G401 (cell line): ENCODE results near the gene SLC1A2. TPM values are rescaled to one million over a fixed set of nuclear protein-coding genes. Genes with fewer than 3 reads are reported as not detected.

ENCODE experiments used
- DNase-seq: peaks from one replicate; pipeline ENCODE4 v3.0.0-alpha.2; 2015; ENCODE audit warnings: low spot score
- in situ Hi-C: cut with HindIII; loops from 2 replicates; pipeline ENCODE4 v1.10.0; 2016; ENCODE audit warnings: low sequenced_read_pairs, mixed read lengths
- total RNA-seq: library from RNA; depleted of rRNA; stranded (reverse); fragments of >200 nt; shearing (Covaris generic); gene quantifications from 2 replicates; pipeline ENCODE4 v1.2.3, GENCODE V29; 2014

Gene SLC1A2
- total RNA-seq, 1 experiment from 2014 or later: 0.14 TPM

DNA sequence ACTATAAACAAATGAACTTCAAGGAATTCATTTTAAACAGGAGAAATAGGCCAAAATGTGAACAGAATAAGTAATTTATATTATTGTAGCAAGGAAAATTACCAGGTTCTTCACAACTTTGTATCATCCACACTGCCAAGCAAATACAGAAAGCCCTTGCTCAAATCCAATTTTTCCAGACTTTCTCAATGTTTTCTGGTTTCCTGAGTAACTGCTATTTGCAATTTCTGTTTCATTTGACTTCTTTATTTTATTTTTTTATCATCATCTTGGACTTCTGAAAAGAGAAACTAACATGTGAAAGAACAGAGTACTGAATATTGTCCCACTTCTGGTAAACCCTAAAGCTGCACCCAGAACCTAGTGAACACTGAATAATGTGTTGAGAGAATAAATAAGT, 61.0 kb downstream of the SLC1A2 start:
- in situ Hi-C loops: no loop called here
- DNase-seq: no peak

DNA sequence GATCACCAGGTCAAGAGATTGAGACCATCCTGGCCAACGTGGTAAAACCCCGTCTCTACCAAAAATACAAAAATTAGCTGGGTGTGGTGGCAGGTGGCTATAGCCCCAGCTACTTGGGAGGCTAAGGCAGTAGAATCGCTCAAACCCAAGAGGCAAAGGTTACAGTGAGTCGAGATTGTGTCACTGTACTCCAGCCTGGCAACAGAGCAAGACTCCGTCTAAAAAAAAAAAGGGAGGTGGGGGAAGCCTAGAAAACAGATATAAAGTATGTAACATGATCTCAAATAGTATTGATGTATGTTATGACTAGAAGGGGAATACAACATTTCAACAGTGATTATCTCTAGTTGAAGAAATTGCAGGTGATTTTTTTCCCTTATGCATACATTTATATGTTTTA, 61.4 kb downstream of the SLC1A2 start:
- in situ Hi-C loops: no loop called here
- no peak for DNase-seq

GRCh38 chr11:35355102-35355749, 64.1 kb downstream of the SLC1A2 start:
- no peak for DNase-seq
- in situ Hi-C loops: no loop called here

DNA sequence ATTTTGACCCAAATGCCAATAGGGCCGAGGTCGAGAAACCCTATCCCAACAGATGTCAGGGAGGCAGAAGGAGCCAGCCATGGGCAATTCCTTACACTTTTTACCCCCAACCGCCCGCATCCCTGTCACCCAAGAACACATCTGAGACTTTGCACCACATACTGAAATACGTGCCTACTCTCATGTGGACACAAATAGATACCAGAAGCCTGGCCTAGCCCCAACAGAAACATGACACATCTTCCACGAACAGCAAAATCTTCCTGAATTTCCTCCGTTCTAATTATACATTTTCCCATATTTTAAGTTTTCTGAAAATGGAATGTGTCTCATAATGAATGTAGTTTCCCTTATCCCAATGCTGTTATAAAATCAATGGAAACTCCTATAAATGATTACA, 64.7 kb downstream of the SLC1A2 start:
- in situ Hi-C loops: no loop called here
- no peak for DNase-seq

GRCh38 chr11:35352077-35352888, 67.1 kb downstream of the SLC1A2 start:
- DNase-seq: no peak
- in situ Hi-C loops: no loop called here

GRCh38 chr11:35349897-35350296, 69.5 kb downstream of the SLC1A2 start:
- in situ Hi-C loops: no loop called here
- DNase-seq: no peak

DNA sequence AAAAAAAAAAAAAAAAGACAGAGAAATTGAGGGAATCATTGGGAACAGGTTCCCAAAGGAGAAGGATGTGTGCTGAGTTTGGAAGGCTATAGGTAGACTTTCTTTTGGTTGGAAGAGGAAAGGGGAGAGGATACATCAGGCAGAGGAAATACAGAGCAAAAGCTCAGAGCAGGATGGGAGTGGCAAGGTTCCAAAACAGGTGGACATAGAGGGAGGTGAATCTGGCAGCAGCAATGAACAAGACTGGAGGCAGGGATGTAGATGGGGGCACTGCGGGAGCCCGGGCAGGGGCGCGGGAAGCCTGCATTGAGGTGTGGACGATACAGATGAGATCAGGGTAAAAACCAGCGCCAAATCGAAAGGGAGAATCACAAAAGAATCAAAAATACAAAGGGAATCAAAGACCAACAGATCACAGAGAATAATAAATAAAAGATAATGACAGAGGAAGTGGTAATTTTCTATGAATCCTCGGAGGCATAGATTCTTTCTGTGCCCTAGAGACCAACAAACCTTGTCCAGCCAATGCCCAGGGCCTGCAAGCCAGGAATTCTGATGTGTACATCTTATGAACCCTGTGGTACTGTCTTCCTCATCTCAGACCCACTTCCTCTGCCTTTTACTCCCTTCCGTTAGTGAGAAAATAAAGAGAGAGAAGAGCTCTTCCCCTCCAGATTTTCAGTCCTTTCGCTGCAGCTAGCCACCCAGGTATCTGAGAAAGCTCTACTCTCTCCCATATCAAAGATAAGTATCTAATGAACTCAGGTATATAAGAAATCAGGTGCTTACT, 70.3 kb downstream of the SLC1A2 start:
- DNase-seq: peak; percentile 74
- in situ Hi-C loops: no loop called here

- in situ Hi-C loops: no loop called here
- peak; percentile 91 for DNase-seq
Measured at GRCh38 chr11:35347921-35348331, 71.4 kb downstream of the SLC1A2 start.

GRCh38 chr11:35347173-35347878, 72.0 kb downstream of the SLC1A2 start:
- DNase-seq: peak; percentile 30
- in situ Hi-C loops: no loop called here

GRCh38 chr11:35346472-35347156, 72.7 kb downstream of the SLC1A2 start:
- no peak for DNase-seq
- in situ Hi-C loops: no loop called here

- in situ Hi-C loops: no loop called here
- no peak for DNase-seq
Measured at GRCh38 chr11:35344681-35345574, 74.4 kb downstream of the SLC1A2 start.

DNA sequence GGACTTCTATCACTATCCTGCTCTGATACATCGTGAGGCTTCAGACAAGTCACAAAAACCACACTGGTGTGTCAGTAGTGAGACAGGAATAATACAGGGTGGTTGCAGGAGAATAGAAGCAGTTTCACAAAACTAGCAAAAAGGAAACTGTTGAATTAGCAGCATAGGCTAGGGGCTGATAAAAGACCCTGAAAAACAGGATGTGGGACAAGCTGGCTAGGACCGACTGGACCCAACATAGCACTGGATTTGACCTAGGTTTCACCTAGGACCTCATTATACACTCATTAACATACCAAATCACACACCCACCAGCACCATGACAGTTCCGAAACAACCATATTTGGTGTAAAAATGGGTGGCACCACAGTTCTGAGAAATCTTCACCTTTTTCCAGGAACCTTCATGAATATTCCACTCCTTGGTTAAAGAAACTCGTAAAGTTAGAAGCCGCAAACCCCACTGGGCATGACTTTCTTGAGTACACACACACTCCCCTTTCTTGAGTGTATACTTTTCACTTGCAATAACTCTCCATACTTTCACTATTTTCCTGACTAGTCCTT, 76.2 kb downstream of the SLC1A2 start:
- in situ Hi-C loops: no loop called here

DNA sequence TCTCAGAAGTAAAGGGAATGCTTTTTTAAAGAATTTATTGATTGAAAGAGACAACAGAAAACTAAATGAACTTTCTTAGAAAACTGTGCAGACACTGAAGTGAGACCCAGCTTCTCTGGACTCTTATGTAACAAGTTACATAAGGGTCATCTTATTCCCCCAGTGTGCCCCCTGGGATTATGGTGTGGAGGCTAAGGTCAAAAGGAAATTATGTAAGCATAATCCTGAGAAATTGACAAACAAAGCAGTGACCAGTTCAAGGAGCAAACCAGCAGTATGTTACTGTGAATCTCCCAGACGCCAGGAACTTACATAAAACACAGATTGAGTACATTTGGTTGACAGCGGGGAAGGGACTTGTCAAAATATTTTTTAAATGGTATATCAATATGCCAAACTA, 78.6 kb downstream of the SLC1A2 start:
- in situ Hi-C loops: no loop called here
- DNase-seq: no peak

More for the DNA sequence above, 76.2 kb downstream of the SLC1A2 start:
- DNase-seq: no peak

- no peak for DNase-seq
- in situ Hi-C loops: no loop called here
Measured at GRCh38 chr11:35340071-35340470, 79.3 kb downstream of the SLC1A2 start.

- in situ Hi-C loops: no loop called here
- no peak for DNase-seq
Measured at GRCh38 chr11:35338921-35339320, 80.4 kb downstream of the SLC1A2 start.

GRCh38 chr11:35337914-35338305, 81.4 kb downstream of the SLC1A2 start:
- in situ Hi-C loops: no loop called here
- DNase-seq: no peak

DNA sequence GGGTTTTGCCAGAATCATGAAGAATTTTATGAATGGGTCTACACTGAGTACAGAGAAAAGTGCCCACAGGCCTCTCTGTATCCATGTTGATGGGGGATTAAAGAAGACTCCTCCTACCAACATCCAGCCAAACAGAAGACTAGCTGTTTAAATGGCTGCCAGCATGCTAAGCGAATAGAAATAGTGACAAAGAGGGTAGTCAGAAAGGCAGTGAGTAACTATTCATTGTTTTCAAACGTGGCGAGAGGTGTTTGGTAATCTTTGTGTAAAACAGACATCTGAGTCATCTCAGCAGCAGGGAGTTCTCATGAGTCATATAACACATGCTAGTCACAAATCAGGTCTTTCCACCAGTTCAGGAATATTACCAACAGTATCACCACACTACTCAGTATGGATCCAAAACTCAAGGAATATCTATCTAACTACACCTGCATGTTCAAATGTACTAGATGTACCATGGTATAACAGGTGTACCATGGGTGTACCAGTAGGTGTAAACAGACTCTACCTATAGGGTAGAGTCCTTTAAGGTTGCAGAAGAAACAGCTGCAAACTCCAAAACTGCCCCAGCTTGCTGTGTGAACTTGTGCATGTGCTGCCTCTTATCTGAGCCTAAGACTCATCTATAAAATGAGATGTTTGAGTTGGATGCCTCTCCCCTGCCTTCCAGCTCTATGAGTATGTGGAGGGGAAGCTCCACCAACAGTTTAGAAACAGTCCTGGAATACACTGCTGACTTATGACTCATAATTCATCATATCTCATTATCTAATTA, 82.0 kb downstream of the SLC1A2 start:
- in situ Hi-C loops: no loop called here
- no peak for DNase-seq
